H9 (cell line): ENCODE data around the gene CCR3. TPM values are rescaled to one million over a fixed set of nuclear protein-coding genes. Genes with fewer than 3 reads are reported as not detected.

Experiments used
- DNase-seq: peaks from one replicate; pipeline ENCODE4 v3.0.0-alpha.2; 2017
- H2AFZ ChIP-seq: one replicate; pipeline ENCODE4 v1.6.1; 2013; ENCODE audit warnings: mild to moderate bottlenecking, low read length, control low read depth, moderate library complexity
- H2AK5ac ChIP-seq: 2 replicates; pipeline ENCODE4 v1.6.1; 2013; ENCODE audit warnings: low read length, control low read depth, mixed read lengths; ENCODE audit not compliant: insufficient read length
- H2BK120ac ChIP-seq: one replicate; pipeline ENCODE4 v1.6.1; 2013; ENCODE audit warnings: low read depth, mild to moderate bottlenecking, low read length, control low read depth, inconsistent platforms; ENCODE audit not compliant: poor library complexity, severe bottlenecking
- H2BK12ac ChIP-seq: 2 replicates; pipeline ENCODE4 v1.6.1; 2013; ENCODE audit warnings: low read length, control low read depth, mixed read lengths, low read depth; ENCODE audit not compliant: insufficient read length
- H2BK15ac ChIP-seq: 2 replicates; pipeline ENCODE4 v1.6.1; 2013; ENCODE audit warnings: low read depth, low read length, control low read depth
- H2BK20ac ChIP-seq: one replicate; pipeline ENCODE4 v1.6.1; 2013; ENCODE audit warnings: low read depth, mild to moderate bottlenecking, low read length, control low read depth, inconsistent platforms; ENCODE audit not compliant: poor library complexity, severe bottlenecking
- H2BK5ac ChIP-seq: 2 replicates; pipeline ENCODE4 v1.6.1; 2013; ENCODE audit warnings: low read length, control low read depth, mixed read lengths; ENCODE audit not compliant: insufficient read length
- H3K14ac ChIP-seq: 2 replicates; pipeline ENCODE4 v1.6.1; 2013; ENCODE audit warnings: low read length, control low read depth; ENCODE audit not compliant: insufficient read depth
- H3K18ac ChIP-seq: 2 replicates; pipeline ENCODE4 v1.6.1; 2013; ENCODE audit warnings: low read depth, mild to moderate bottlenecking, mixed read lengths, low read length, control low read depth; ENCODE audit not compliant: insufficient read length
- H3K23ac ChIP-seq: 2 replicates; pipeline ENCODE4 v1.6.1; 2013; ENCODE audit warnings: low read length, control low read depth, mixed read lengths, low read depth; ENCODE audit not compliant: insufficient read length
- H3K23me2 ChIP-seq: 2 replicates; pipeline ENCODE4 v1.6.1; 2013; ENCODE audit warnings: low read depth, mild to moderate bottlenecking, mixed read lengths, low read length, control low read depth; ENCODE audit not compliant: insufficient read length, poor library complexity, severe bottlenecking
- H3K27ac ChIP-seq: 2 replicates; pipeline ENCODE4 v1.5.1; 2013; ENCODE audit warnings: low read length, control low read depth, mixed read lengths, low read depth; ENCODE audit not compliant: insufficient read length
- H3K27me3 ChIP-seq: 2 replicates; pipeline ENCODE4 v1.6.1; 2013; ENCODE audit warnings: low read length, control low read depth, inconsistent platforms; ENCODE audit not compliant: insufficient read depth
- H3K4ac ChIP-seq: 2 replicates; pipeline ENCODE4 v1.6.1; 2013; ENCODE audit warnings: low read depth, mild to moderate bottlenecking, control low read depth, inconsistent platforms, low read length, moderate library complexity
- H3K4me1 ChIP-seq: 2 replicates; pipeline ENCODE4 v1.6.1; 2013; ENCODE audit warnings: low read length, control low read depth, inconsistent platforms; ENCODE audit not compliant: insufficient read depth
- H3K4me2 ChIP-seq: 2 replicates; pipeline ENCODE4 v1.6.1; 2013; ENCODE audit warnings: low read length, control low read depth, mixed read lengths; ENCODE audit not compliant: insufficient read length, insufficient read depth
- H3K56ac ChIP-seq: 2 replicates; pipeline ENCODE4 v1.6.1; 2013; ENCODE audit warnings: low read depth, mild to moderate bottlenecking, mixed read lengths, low read length, control low read depth; ENCODE audit not compliant: insufficient read length
- H3K79me1 ChIP-seq: 2 replicates; pipeline ENCODE4 v1.6.1; 2013; ENCODE audit warnings: low read depth, mild to moderate bottlenecking, moderate library complexity, low read length, control low read depth, inconsistent platforms; ENCODE audit not compliant: insufficient read depth, poor library complexity, severe bottlenecking
- H3K79me2 ChIP-seq: 2 replicates; pipeline ENCODE4 v1.6.1; 2013; ENCODE audit warnings: low read length, control low read depth, inconsistent platforms; ENCODE audit not compliant: insufficient read depth
- H3K9ac ChIP-seq: 2 replicates; pipeline ENCODE4 v1.6.1; 2013; ENCODE audit warnings: low read length, control low read depth, mixed read lengths; ENCODE audit not compliant: insufficient read length; ENCODE audit errors: extremely low read depth
- H3K9me3 ChIP-seq: one replicate; pipeline ENCODE4 v1.6.1; 2013; ENCODE audit warnings: low read depth, low read length, inconsistent platforms; ENCODE audit not compliant: control insufficient read depth
- H3T11ph ChIP-seq: one replicate; pipeline ENCODE4 v1.6.1; 2013; ENCODE audit warnings: mild to moderate bottlenecking, low read length, control low read depth, inconsistent platforms
- H4K20me1 ChIP-seq: one replicate; pipeline ENCODE4 v1.6.1; 2013; ENCODE audit not compliant: control insufficient read depth, insufficient read length, insufficient read depth
- H4K5ac ChIP-seq: 2 replicates; pipeline ENCODE4 v1.6.1; 2013; ENCODE audit warnings: low read depth, mild to moderate bottlenecking, mixed read lengths, low read length, control low read depth; ENCODE audit not compliant: insufficient read length
- H4K8ac ChIP-seq: replicated peaks from 2 replicates; pipeline ENCODE4 v1.6.1; 2013; ENCODE audit warnings: low read length, control low read depth, mixed read lengths, low read depth; ENCODE audit not compliant: insufficient read length
- H4K91ac ChIP-seq: 2 replicates; pipeline ENCODE4 v1.6.1; 2013; ENCODE audit warnings: low read depth, mild to moderate bottlenecking, moderate library complexity, mixed read lengths, low read length, control low read depth; ENCODE audit not compliant: insufficient read length
- H3K27ac Mint-ChIP-seq, 3 experiments: 2 replicates in 2 of 3; 3 replicates in 1 of 3; pipeline ENCODE4 v1.8.0; 2020 to 2021; ENCODE audit warnings: mixed read lengths in 3 of 3, mild to moderate bottlenecking in 1 of 3, moderate library complexity in 1 of 3
- H3K27me3 Mint-ChIP-seq: 2 replicates; pipeline ENCODE4 v1.8.0; 2021; ENCODE audit warnings: low read depth, mild to moderate bottlenecking, moderate library complexity, mixed read lengths
- H3K36me3 Mint-ChIP-seq, 3 experiments: 2 replicates in 2 of 3; 3 replicates in 1 of 3; pipeline ENCODE4 v1.8.0; 2020 to 2021; ENCODE audit warnings: low read depth in 3 of 3, mixed read lengths in 3 of 3; ENCODE audit not compliant: insufficient read depth in 1 of 3
- H3K4me1 Mint-ChIP-seq, 2 experiments: 2 replicates each; pipeline ENCODE4 v1.8.0; 2020; ENCODE audit warnings: mixed read lengths in 2 of 2
- H3K4me3 Mint-ChIP-seq, 2 experiments: 2 replicates in 1 of 2; 3 replicates in 1 of 2; pipeline ENCODE4 v1.8.0; 2020 to 2021; ENCODE audit warnings: mild to moderate bottlenecking in 2 of 2, mixed read lengths in 2 of 2, moderate library complexity in 1 of 2
- H3K9me3 Mint-ChIP-seq, 2 experiments: 2 replicates in 1 of 2; 3 replicates in 1 of 2; pipeline ENCODE4 v1.8.0; 2020; ENCODE audit warnings: mild to moderate bottlenecking in 2 of 2, mixed read lengths in 2 of 2, moderate library complexity in 1 of 2
- CTCF ChIP-seq: fragments of 200-600 bp; sonication (generic); conservative IDR thresholded peaks from 3 replicates; pipeline ENCODE4 v1.8.0; 2021; ENCODE audit warnings: antibody characterized with exemption, mild to moderate bottlenecking
- WGBS: extraction: QIAGEN DNeasy Blood & Tissue Kit; methylation state at CpG from one replicate; pipeline ENCODE4 v1.1.7; 2013; ENCODE audit warnings: missing lambda C conversion rate, low lambda C conversion rate, mixed read lengths; ENCODE audit not compliant: insufficient read length; ENCODE audit errors: extremely low coverage; 5-methylcytosine and 5-hydroxymethylcytosine counted together
- total RNA-seq: library from RNA; stranded (reverse); gene quantifications from 2 replicates; pipeline ENCODE4 v1.2.1, GENCODE V29; 2021

The CCR3 gene
- total RNA-seq, 1 experiment from 2014 or later, result not detected

- Histone ChIP-seq H4K8ac (no peak overlapping the region), H2BK20ac (no peak overlapping the region), H4K20me1 (no peaks in the 10 kb centered on the region), H3K9me3 (no peaks in the 10 kb centered on the region), H3K18ac (no peak overlapping the region), H4K5ac (no peak overlapping the region), H3K4me1 (peaks cover 7% of the 10 kb centered on the region; the same call in 1 of the 2 replicates), H3K27ac (no peak overlapping the region), H3K79me1 (no peaks in the 10 kb centered on the region), H3K9ac (no peak overlapping the region), H3K23me2 (no peaks in the 10 kb centered on the region), H3K4ac (no peak overlapping the region), H2BK12ac (no peak overlapping the region), H3K4me2 (no peak overlapping the region), H3K27me3 (no peaks in the 10 kb centered on the region), H3K79me2 (no peaks in the 10 kb centered on the region), H3T11ph (no peak overlapping the region), H2AFZ (no peak overlapping the region), H2BK120ac (no peak overlapping the region), H2BK5ac (no peak overlapping the region), H3K23ac (no peak overlapping the region), H3K14ac (no peak overlapping the region), H2AK5ac (no peak overlapping the region), H4K91ac (no peak overlapping the region), H3K56ac (no peak overlapping the region), H2BK15ac (no peak overlapping the region)
- no peak for TF ChIP-seq CTCF
- no peak overlapping the region for H3K4me3 Mint-ChIP-seq
- no peaks in the 10 kb centered on the region for H3K36me3 Mint-ChIP-seq
- H3K4me1 Mint-ChIP-seq, result peaks cover 13 to 16% of the 10 kb centered on the region in 2 experiments
- H3K27ac Mint-ChIP-seq, result no peak overlapping the region
- no CpG with 5 or more reads among the region's 2 CpGs for WGBS
- no peak for DNase-seq
- no peaks in the 10 kb centered on the region; a peak in 1 of 5 replicates for H3K9me3 Mint-ChIP-seq
- peaks cover 4% of the 10 kb centered on the region; the same call in 1 of the 2 replicates for H3K27me3 Mint-ChIP-seq
Observed at GRCh38 chr3:46235425-46235824, 6.8 kb upstream of the CCR3 start.
